ENCODE measurements around the gene ABCC2.
"Not testable (repeated sequence)": the region's sequence is repeated elsewhere in the genome, so short reads cannot be mapped to it uniquely, and the experiment has no call there.

Gene ABCC2

GRCh38 chr10:99782447-99783286, at the start of gene ABCC2:
TSS of gene ABCC2 (plus strand) at chr10:99782640. CDS start at chr10:99782845, 205 bp downstream.
- DNase-seq, result no peak

DNA sequence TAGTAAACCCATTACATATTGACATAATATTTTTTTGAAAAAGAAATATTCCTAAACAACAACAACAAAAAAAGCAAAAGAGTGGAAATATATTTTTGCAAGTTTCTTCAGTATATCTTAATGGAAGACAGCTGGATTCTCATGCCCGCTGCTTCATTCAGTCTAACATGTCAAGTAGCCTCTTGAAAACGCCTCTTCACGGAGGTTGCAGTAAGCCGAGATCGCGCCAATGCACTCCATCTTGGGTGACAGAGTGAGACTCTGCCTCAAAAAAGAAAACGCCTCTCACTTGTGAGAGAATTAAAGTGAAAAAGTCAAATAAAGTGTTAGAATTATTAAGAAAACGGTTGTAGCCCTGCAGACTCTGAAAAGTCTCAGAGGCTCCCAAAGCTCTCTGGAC, 49.1 kb upstream of the ABCC2 start:
- no peak for DNase-seq

GRCh38 chr10:99734111-99734510, 48.3 kb upstream of the ABCC2 start:
- DNase-seq, result not testable (repeated sequence)

- DNase-seq, result no peak
These were observed 42.2 kb upstream of the ABCC2 start for GRCh38 chr10:99740260-99740659.

GRCh38 chr10:99740933-99741559, 41.4 kb upstream of the ABCC2 start:
- DNase-seq, result no peak

GRCh38 chr10:99742254-99742653, 40.2 kb upstream of the ABCC2 start:
- no peak for DNase-seq

DNA sequence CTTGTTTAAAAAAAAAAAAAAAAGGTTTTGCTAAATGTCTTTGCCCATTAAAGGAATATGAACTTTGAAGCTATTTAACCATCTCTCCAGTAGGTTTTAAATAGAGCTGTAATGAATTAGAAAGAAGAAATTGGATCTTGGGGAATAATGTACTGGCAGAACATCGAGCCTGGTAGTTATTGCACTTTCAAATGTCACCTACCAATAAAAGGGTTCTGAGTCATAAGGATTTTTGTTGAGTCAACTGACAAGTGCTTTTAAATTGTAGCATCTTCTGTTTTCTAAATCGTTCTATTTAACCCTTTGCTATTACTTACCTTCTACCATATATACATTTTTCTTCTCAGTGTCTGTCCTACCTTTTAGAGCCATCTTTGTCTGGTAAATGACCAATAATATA, 39.7 kb upstream of the ABCC2 start:
- DNase-seq, result no peak

DNA sequence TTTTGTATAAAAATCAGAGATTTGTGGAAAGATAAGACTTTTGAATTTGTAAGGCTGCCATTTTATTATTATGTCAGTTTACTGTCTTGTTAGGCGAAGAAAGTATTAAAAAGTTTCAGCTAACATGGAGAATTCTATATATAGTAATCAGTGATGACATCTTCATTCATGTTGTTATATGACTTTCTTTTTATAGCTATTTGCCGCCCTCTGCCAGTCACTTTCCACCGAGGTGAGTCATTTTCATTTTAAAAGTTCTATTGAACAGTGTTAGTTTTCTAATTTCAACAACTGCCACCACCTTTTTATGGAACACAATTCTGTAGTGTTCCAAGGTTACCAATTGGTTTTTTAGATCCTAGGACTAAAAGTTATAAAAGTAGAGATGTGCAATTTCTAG, 38.6 kb upstream of the ABCC2 start:
- DNase-seq, result no peak

GRCh38 chr10:99746166-99746565, 36.3 kb upstream of the ABCC2 start:
- not testable (repeated sequence) for DNase-seq

GRCh38 chr10:99748823-99749451, 33.5 kb upstream of the ABCC2 start:
- DNase-seq, result no peak

DNA sequence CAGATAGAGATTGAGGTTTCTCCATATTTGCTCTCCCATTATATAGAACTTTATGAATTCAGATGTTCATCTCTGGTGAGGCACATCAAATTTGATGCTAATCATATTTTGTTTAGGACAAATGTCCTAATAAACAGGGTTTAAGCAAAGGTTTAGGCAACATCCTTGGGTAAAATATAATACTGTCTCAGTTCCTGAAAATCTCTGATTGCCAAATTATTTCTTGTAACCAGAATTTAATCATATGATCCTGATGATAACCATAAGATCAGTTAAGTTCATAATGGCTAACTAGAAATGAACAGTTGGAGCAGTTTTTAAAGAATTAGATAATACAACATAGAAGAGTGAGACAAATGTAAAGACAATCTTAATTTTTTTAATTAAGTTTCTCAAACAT, 31.8 kb upstream of the ABCC2 start:
- no peak for DNase-seq

DNA sequence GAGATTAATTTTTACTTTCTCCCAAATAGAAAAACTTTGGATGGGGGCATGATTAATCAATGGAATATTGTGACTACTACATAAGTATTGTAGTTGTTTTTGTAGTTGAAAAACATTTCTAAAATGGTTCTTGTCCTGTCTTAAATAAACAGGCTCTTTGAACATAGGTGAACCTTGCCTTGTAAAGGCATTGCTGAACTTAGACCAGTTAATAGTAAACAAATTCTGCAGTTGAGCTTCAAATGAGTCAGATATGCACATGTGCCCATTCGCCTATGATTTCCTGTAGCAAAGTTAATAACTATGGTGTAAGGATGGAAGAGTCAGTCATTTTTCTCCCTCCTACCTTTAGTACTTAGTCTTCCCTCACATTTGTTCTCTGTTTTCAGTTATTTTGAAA, 27.8 kb upstream of the ABCC2 start:
- no peak for DNase-seq

- DNase-seq, result no peak
These were observed 26.3 kb upstream of the ABCC2 start for GRCh38 chr10:99756159-99756558.

GRCh38 chr10:99758211-99758891, 24.1 kb upstream of the ABCC2 start:
- DNase-seq, result no peak

DNA sequence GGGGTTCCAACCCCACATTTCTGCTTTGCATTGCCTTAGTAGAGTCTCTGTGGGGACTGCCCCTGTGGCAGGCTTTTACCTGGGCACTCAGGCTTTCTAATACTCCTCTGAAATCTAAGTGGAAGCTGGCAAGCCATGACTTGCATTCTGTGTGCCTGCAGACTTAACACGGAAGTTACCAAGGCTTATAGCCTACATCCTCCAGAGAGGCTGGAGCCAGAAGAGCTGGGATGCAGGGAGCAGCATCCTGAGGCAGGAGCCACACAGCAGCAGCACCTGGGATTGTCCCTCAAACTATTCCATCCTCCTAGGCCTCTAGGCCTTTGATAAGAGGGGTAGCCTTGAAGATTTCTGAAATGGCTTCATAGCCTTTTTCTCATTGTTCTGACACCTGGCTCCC, 22.1 kb upstream of the ABCC2 start:
- no peak for DNase-seq

DNA sequence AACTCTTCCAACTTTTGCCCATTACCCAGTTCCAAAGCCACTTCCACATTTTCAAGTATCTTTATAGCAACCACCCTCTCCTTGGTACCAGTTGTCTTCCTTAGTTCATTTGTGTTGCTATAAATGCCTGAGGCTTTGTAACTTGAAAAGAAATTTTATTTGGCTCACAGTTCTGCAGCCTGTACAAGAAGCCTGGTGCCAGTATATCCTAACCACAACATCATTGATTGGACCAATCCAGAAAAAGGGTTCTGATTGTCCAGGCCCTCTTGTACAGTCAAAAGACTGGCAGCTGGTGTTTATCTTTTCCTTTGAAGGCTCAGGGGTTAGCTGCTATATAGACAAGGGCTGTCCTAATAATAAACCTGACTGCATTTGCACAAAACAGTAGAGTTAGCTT, 21.1 kb upstream of the ABCC2 start:
- no peak for DNase-seq

DNA sequence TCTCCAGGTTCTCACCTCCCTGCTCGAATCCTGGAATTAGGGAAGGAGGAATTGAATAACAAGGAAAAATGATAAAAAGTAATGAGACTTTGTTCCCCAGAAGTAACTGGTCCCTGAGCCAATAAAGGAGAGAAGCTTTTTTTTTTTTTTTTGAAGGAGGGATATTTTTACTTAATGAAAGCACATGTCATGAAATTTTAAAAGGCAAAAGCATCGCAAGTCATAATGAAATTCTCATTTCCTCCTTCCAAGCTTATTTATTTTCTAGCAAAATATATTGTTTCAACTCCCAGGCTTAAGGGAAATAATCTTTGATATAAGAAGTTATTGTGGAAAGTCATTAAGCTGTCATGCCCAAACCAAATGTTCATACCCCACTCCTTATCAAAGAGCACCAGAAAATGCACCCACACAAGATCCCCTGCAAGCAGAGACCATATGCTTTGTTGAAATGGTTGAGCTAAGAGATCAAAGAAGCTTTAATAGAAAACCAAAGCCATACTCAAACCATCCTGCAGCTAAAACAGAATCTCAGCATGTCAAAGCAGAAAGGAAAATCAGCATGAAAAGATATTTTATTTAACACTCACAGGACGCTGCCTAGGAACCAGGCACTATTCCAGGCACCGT, 16.7 kb upstream of the ABCC2 start:
- DNase-seq, result no peak

DNA sequence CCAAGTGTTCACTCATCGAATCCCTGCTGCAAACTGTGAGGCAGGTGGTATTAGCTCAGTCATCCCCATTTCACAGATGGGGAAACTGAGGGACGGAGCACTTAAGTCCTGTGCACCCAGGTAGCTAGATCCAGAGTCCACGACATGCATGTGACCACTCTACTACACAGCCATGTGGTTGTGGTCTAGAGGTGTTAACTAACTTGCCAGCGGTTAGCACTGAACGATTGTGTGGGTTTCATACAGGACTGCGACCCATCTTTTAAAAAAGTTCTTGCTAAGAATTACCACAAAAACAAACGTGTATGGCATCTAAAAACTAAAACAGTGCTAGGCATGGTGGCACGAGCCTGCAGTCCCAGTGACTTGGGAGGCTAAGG, 16.1 kb upstream of the ABCC2 start:
- DNase-seq, result no peak

- no peak for DNase-seq
These were observed 14.5 kb upstream of the ABCC2 start for GRCh38 chr10:99767901-99768300.

- DNase-seq, result no peak
These were observed 13.9 kb upstream of the ABCC2 start for GRCh38 chr10:99768556-99768955.

- no peak for DNase-seq
These were observed 12.7 kb upstream of the ABCC2 start for GRCh38 chr10:99769706-99770105.

GRCh38 chr10:99770408-99771045, 11.9 kb upstream of the ABCC2 start:
- DNase-seq, result no peak

- no peak for DNase-seq
These were observed 6.6 kb upstream of the ABCC2 start for GRCh38 chr10:99775850-99776249.
